Subcutaneous adipose tissue (tissue), 4 donors: ENCODE results near the gene CRX. TPM values are rescaled to one million over a fixed set of nuclear protein-coding genes. Genes with fewer than 3 reads are reported as not detected.
"Not testable (repeated sequence)": the region's sequence is repeated elsewhere in the genome, so short reads cannot be mapped to it uniquely, and the experiment has no call there.

Experiments
- CTCF ChIP-seq: fragments of 450-650 bp; IDR thresholded peaks from one replicate; pipeline ENCODE4 v1.5.1; 2016; ENCODE audit warnings: low read depth, mild to moderate bottlenecking, control low read depth, antibody characterized with exemption, moderate library complexity
- total RNA-seq, 4 donors: library from RNA; depleted of rRNA; stranded (reverse); fragments of >200 nt; gene quantifications; one replicate each; pipeline ENCODE4 v1.1.0, GENCODE V29; 2016

The CRX gene
- total RNA-seq, 4 donors from 2014 or later: not detected

DNA sequence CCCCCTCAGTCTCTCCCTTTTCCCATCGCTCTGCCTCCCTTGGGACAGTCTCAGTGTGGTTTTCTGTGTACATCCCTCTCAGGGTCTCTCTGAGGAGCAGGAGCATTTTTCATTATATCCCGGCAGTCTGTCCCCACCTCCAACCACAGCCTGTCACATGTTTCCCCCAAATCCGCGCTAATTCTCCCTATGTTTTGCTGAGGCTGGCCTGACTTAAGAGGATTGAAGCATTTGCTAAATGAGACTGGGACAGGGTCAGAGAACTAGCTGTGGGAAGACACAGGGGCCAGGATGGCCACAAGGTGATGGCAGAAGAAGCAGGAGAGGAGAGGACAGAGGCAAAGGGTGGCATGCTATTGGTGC lies 22.9 kb upstream of the CRX start:
- TF ChIP-seq CTCF: no peak

- no peak for TF ChIP-seq CTCF
Observed at GRCh38 chr19:47801270-47801669, 20.5 kb upstream of the CRX start.

DNA sequence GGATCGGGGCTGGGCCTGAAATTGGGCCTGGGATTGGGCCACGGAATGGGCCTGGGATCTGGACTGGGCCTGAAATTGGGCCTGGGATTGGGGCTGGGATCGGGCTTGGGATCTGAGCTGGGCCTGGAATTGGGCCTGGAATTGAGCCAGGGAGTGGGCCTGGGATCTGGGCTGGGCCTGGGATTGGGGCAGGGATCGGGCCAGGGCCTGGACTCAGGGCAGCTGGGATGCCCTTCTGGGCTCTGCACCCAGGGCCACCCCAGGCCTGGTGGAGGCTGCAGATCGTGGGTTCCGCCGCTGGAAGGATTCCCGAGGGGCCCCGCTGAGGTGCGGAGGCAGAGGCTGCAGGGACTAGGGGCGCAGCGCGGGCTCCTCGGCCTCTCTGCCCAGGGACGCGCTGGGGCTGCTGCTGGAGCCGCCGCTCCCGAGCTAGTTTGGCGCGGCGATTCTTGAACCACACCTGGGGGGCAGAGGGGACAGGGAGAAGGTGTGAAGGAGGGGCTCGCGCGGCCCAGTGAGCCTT lies 19.2 kb upstream of the CRX start:
- no peak for TF ChIP-seq CTCF

DNA sequence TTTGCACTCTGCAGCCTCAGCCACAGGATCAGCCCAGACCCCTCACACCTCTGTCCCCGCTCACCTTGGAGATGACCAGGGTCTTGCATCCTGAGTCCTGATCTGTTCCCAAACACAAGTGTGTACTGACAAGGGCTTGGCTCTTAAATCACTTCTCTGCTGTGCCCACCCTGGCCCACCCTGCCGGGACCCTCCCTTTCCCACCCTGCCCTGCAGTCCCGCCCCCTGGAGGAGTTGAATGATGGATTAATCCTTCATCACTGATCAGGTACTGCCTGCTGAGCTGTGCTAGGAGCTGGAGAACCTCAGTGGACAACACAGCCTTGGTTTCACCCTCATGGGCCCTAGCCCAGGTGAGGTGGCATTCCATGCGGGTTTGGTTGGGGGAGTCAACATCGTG lies 17.3 kb upstream of the CRX start, which contains the start of gene TPRX1:
TSS of gene TPRX1 (minus strand) at position 101 of the 400 bp plus-strand sequence. CDS start at position 89, 12 bp downstream.
- TF ChIP-seq CTCF: not testable (repeated sequence)

DNA sequence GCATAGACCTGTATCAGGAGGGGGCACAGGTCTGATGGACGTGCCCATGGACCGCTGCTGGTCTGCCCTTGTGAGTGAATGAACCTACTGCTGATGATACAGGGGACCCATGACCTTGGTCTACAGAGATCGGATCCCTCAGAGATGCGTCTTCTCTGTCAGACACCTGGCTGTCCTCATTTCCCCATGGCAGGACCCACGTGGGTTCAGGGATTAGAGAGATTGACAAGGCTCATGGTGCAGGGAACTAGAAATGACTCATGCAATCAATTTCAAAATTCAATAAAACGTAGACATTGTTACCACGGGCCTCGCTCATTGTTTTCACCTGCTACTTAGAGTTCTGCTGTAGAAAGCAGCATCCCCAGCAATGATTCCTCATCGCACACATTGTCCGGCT lies 16.4 kb upstream of the CRX start:
- TF ChIP-seq CTCF: no peak

DNA sequence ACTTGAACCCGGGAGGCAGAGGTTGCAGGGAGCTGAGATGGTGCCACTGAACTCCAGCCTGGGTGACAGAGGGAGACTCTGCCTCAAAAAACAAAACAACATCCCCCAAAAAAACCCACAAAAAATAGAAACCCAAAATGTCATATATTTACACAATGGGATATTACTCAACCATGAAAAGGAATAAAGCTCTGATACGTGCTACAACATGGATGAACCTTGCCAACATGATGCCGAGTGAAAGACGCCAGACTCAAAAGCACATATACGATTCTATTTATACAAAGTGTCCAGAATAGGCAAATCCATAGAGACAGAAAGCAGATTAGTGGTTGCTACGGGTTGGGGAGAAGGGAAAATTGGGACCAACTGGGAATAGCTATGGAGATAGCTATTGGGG lies 15.3 kb upstream of the CRX start:
- no peak for TF ChIP-seq CTCF

DNA sequence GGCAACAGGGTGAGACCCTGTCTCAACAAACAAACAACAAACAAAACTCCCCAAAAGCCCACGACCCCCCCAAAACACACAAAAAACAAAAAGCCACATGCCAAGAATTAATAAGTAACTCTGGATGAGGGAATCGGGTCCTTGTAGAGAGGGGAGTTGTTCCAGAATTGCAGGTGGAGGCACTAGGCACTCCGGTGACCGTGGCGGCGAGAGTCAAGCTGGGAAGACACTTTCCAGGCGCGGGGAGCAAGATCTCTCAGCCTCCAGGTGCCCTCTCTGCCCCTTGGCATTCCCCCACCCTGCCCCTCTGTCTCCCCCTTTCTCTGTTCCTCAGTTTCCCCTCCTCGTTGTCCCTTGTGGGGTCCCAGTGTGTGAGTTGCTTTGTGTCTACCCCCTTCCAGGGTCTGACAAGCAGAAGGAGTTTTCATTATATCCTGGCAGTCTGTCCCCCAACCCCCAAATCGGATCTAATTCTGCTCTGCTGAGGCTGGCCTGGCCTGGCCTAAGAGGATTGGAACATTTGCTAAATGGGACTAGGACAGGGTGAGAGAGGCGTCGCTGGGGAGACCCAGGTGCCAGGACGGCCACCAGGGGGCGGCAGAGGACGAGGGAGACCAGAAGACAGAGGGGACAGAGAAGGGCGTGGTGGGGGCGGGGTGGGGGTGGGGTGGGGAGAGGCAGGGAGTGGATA lies 8.3 kb upstream of the CRX start:
- TF ChIP-seq CTCF: no peak
